ENCODE data around the gene SMARCA5.

SMARCA5 gene

DNA sequence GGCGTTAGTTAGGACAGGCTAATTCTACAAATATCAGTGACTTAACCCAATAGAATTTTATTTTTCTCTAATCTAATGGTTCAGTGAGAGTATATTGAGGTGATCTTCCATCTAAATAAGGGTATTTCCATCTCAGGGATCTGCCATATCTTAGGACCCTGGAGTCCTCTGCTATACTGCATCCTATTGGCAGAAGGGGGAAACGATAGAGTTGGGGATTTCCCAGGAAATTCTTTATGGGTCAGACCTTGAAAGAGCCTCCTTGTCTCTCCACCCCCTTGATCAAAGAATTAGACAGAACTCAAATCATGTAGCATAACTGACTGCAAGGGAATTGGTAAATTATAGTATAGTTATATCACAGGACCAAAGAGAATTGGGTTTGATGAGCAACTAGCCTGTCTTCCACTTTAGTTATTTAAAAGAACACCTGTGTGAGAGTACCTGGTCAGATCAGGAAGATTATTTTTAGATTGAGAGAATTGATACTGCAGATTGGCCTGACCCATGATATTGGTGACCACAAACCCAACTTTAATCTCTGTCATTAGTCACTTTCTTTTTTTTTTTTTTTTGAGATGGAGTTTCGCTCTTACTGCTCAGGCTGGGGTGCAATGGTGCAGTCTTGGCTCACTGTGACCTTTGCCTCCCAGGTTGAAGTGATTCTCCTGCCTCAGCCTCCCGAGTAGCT lies 25.6 kb downstream of the SMARCA5 start:
- no peak for DNase-seq (ENCODE audit: low read depth)

DNA sequence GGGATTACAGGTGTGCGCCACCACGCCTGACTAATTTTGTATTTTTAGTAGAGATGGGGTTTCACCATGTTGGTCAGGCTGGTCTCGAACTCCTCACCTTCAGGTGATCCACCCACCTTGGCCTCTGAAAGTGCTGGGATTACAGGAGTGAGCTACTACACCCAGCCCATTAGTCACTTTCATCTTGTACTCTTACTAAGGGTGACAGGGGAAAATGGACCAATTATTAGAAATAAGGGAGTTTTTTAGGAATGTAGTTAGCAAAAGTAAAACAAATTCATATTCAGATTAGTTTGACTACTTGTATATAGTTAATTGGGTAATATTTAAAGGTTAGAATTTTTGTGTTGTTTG lies 26.1 kb downstream of the SMARCA5 start:
- DNase-seq (ENCODE audit: low read depth), result no peak

DNA sequence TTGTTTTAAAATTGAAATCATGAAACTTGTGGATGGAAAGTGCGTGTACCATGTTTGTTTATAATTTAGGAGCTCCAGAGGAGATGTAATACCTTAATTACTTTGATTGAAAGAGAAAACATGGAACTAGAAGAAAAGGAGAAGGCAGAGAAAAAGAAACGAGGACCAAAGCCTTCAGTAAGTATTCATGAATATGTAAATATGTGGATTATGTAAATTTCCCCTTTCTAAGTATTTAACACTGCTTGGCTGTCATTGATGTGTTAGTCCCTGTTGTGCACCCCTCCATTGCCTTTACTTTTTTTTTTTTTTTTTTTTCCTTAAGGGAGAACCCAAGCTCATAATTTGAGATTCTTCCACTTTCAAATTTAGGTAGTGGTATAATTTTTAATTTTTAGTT lies 36.4 kb downstream of the SMARCA5 start:
- DNase-seq (ENCODE audit: low read depth), result no peak

DNA sequence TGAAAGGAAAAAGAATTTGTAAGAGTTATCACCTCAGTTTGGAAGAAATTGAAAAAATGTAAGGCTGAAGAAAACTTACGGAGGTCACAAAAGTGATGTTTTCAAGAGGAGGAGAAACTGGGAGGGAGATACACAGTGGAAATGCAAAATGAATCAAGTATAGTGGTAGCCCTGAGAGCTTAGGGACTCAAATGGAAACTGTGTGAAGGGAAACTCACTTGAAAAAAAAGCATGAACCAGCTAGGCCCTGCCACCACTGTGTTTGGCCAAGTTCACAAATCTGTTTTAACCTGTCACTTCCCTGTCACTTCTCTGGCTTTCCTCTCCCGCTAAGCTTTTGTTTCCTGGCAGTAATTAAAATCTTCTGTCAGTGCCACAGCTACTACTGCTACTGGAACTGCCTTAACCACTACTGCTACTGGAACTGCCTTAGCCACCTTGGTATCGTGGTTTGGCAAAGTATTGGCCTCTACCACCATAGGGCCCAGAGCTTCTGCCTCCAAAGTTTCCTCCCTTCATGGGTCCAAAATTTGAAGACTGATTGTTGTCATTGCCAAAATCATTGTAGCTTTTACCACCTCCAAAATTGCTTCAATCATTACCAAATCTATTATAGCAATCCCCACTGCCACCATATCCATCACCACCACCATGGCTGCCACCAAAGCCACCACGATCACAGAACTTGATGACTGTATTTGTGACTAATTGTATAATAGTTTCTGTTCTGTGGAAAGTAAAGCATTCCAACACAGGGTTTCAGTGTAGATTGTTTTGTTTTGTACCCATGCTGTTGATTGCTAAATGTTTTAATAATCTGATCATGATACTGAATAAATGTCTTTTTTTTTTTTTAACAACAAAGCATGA lies 41.5 kb downstream of the SMARCA5 start:
- no peak for DNase-seq (ENCODE audit: low read depth)

DNA sequence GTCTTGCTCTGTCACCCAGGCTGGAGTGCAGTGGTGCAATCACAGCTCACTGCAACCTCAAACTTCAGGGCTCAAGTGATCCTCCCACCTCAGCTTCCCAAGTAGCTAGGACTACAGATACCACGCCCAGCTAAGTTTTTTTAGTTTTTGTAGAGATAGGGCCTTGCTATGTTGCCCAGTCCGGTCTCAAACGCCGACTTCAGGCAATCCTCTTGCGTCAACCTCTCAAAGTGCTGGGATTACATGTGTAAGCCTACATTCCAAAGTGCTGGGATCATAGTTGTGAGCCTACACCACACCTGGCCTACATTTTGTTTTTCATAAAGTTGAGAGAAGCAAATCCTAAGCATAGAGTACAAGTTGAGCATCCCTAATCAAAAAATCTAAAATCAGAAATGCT lies 42.2 kb downstream of the SMARCA5 start:
- DNase-seq (ENCODE audit: low read depth), result no peak

DNA sequence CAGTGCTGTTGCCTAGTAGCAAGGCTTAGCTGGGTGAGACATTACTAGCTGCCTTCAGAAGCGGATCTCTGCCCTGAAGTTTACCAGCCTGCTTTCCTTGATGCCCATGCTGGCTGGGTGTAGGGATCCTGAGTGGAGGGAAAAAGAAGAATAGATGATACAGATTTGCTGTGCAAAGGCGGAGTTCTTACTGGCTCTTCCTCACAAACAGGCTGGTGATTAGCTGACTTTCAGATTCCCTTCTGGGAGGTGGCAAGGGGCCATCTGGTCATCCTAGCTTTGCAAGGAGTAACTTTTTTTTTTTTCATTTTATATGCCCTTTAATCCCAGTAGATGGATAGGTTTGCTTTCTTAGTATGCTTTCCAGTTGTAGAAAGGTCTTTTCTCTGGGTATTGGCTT lies 44.8 kb downstream of the SMARCA5 start:
- DNase-seq (ENCODE audit: low read depth), result no peak

DNA sequence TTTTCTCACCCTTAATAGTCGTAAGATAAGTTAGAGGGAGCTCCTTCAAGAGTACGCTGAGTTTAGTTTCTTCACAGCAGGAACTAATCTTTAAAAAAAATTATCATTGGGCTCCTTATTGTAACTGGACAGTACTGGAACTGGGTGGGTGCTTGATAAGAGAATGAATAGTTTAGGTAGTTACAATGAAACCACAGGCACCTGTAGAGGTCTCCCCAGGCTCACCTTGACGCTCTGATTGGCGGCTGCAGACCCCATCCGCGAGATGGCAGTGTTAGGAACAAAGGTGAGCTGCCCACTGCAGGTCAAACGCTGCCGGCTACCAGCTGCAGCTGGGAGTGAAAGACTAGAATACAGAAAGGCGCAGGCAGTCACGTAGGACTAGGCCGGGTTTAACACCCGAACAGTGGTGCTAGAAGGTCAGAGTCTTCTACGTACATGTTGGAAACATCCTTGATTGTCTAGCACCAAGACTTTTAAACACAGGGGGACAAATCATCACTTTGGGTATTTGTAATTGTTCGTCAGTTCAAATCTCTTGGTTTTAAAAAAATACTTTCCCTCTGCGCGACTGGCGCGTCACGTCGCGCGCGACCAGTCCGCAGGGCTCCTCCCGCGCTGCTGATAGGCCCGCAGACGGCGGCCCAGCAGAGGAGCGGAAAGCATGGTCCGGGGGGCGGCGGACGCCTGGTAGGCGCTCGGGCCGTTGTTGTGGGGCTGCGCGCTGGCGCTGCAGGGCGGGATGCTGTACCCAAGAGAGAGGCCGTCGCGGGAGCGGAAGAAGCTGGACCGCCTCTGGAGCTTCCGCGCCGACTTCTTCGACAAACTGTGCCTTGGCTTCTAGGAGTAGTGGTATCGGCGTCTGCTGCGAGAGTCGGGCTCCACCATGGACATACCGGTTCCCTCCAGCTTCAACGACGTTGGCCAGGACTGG lies 45.6 kb downstream of the SMARCA5 start:
- peak; percentile 61 for DNase-seq (ENCODE audit: low read depth)

DNA sequence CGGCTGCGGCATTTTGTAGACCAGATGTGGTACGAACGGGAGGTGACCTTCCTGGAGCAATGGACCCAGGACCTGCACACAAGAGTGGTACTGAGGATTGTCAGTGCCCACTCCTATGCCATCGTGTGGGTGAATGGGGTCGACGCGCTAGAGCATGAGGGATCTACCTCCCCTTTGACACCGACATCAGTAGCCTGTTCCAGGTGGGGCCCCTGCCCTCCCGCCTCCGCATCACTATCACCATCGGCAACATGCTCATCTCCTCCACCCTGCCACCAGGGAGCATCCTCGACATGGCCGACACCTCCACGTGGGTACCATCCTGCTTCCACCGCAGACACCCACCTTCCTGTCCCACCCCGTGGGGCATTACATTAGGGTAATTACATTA lies 46.2 kb downstream of the SMARCA5 start:
- DNase-seq (ENCODE audit: low read depth), result no peak

DNA sequence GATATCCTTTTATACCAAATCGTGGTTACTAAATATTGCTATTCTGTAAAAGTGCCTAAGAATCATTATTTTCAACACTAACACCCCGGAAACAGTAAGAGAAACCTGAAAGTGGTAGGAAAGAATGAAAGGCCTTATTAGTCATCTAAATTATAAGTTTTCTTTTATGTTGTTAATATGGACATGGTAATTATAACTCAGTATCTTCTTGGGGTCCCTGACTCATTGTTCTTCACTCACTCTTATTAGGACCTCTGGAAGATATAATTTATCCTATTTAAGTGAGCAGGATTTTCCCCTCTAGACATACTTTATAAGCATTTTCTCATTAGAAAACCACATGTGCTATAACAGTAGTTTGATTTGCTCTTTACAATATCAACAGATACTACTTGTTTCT lies 51.0 kb downstream of the SMARCA5 start:
- no peak for DNase-seq (ENCODE audit: low read depth)

DNA sequence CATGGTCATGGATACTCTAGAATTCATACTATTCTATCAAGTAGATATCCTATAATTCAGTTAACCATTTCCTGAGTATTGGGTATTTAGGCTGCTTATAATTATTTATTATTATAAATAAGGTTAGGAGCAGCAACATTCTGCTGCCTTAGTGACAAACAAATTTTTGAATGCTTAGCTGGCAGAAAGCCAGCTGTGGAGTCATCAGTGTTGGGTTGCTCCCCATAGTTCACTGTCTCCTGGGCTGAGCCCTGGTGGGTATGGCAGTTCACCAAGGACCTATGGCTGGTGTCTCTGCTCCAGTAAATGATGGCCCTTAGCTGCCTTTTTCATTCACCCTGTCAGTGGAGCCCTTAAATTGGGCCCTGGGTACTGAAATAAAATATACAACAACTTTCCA lies 61.8 kb downstream of the SMARCA5 start:
- DNase-seq (ENCODE audit: low read depth), result no peak

DNA sequence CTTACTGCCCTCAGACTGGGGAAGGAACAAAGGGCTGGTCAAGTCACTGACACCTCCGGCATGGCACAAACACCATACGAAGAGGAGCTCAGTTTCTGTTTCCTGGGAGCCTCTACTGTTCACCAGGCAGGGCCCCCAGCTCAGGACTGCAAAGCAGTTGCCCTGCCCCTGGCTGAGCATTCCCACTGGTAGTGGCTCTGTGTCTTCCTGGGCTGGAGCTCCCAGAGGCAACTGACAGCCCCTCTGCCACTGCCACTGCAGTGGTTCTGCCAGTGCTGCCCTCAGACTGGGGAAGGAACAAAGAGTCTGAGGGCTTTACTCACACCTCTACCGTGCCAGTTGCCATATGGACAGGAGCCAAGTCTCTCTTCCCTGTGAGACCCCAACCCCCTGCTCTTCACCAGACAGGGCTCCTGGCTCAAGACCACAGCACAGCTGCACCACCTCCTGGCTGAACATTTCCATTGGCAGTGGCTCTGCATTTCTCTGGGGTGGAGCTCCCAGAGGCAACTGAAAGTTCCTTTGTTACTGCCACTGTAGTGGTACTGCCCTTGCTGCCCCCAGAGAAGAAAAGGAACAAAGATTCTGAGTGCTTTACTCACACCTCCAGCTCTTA lies 67.9 kb downstream of the SMARCA5 start:
- no peak for DNase-seq (ENCODE audit: low read depth)

DNA sequence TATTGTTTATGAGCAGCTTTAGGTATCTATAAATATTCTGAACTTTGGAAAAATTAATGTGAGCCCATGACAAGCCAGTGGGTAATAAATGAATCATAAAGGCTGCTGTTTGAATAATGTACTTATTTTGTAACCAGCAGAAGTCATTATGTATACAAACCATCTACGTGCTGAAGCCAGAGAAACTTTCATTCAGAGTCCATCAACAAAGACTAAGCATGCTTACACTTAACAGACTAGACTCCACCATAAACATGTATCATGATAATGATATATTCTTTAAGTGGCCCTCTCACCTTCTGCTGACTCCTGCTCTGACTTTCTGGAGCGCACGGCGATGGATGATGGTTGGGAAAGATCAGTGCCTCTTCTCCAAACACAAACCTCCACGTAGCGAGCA lies 72.0 kb downstream of the SMARCA5 start:
- no peak for DNase-seq (ENCODE audit: low read depth)

DNA sequence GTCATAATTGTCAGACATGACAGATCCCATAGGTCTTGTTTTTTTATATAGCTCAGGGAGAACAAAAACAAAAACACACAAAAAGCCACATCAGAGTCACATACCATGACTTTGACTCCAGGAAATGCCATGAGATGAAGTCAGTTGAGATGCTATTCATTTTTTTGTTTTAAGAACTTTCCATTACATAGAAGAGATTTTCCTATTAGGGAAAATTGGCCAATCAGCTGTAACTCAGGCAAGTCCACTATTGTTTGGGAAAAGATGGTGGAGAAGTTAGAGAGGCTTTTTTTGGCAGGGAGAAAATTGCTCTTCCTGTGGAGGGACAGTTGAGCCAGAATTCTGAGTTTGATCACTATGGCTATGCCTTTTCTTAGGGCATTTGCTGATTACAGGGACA lies 72.6 kb downstream of the SMARCA5 start:
- no peak for DNase-seq (ENCODE audit: low read depth)

DNA sequence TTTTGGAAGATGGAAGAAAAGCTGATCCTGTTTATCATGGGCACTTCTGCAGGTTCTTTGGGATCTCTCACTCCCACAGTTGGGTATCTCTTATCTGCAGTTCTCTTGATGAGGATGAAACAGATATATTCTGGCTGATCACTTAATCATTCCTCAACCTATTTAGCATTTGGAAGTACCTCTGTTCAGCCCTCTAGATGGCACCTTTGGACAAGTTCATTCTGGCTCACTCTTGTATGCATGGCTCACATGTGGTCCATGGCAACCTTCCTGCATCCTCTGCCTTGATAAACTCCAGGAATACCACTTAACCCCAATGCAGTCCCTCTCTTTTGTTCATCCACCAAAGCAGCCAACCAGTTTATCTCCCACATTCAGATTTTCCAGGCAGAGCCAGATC lies 74.2 kb downstream of the SMARCA5 start:
- DNase-seq (ENCODE audit: low read depth), result no peak

DNA sequence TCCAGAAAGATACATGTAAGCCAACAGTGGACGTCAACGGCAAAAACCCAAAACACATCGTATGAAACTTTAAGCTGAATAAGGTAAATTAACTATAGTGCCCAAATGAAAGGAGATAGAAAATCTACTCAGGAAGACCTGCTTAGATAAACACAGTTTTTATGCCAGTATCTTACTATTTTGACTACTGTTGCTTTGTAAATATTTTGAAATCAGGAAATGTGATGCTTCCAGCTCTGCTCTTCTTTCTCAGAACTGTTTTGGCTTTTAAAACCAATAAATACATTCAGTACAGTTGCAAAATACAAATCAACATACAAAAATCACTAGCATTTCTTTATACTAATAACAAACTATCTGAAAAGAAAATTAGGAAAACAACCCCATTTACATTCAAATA lies 83.8 kb downstream of the SMARCA5 start:
- no peak for DNase-seq (ENCODE audit: low read depth)

DNA sequence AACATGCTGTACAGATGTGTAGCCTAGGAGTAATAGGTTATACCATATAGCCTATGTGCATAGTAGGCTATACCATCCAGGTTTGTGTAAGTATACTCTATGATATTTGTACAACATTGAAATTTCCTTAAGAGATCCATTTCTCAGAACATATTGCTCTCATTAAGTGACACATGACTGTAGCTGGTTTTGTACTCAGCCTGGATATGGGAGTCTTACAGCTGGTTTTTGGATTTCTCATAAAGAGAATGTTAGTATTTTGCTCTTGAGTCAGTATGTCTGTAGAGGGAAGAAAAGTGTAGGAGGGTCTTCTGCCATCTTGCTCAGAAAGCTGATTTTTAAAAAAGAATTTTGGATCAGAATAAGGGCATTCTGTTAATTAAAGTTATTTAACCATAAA lies 85.3 kb downstream of the SMARCA5 start:
- DNase-seq (ENCODE audit: low read depth), result no peak

DNA sequence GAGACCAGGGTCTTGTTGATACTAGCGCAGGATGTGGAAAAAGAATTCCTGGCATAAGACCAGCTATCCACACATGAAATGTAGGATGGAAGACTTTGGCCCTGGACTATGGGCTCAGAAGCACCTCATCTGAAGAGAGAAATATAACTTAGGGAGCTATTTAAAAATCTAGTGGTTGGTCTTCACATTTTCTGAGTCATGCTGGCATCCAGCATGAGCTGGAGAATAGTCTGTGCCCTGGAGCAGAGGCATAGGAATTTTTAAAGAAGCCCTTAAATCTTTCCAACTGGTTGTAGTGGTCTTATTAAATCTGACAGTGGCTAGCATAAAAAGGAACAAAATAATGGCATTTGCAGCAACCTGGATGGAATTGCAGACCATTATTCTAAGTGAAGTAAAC lies 86.3 kb downstream of the SMARCA5 start:
- no peak for DNase-seq (ENCODE audit: low read depth)

DNA sequence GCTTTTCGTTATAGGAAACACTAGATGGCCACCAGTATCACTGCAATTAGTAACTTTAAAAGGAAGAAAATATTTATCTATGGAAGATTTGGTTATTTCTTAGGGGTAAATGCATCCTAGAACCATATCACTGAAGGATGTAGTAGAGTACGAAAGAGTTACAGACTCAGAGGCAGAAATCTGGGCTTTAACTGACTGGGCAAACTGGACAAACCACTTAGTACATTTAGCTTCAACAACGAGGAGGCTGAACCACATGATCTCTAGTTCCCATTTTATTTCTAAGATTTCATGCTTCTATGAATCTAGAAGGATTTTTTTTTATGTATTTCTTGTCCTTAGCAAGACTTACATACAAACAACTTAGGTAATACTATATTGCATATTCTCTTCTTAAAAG lies 93.0 kb downstream of the SMARCA5 start:
- no peak for DNase-seq (ENCODE audit: low read depth)
